HCT116 (cell line): ENCODE measurements around the gene SIPA1L3.

Experiments used
- ATF3 ChIP-seq: IDR thresholded peaks from 2 replicates; pipeline ENCODE4 v1.6.1; 2012
- CTCF ChIP-seq, 3 experiments: fragments of 200-600 bp in 1 of 3; sonication (generic) in 1 of 3; IDR thresholded peaks in 2 of 3; conservative IDR thresholded peaks in 1 of 3; 2 replicates each; pipeline ENCODE4 v1.5.1; 2012 to 2017; ENCODE audit warnings: low read depth in 2 of 3, low read length in 2 of 3, antibody characterized with exemption in 1 of 3, borderline replicate concordance in 1 of 3, control low read depth in 1 of 3, mild to moderate bottlenecking in 1 of 3, mixed read lengths in 1 of 3, mixed run types in 1 of 3, moderate library complexity in 1 of 3; ENCODE audit not compliant: insufficient read depth in 1 of 3
- EZH2 ChIP-seq: fragments of 200-600 bp; sonication (generic); IDR thresholded peaks from 2 replicates; pipeline ENCODE4 v1.6.1; 2017; ENCODE audit warnings: antibody characterized with exemption, mixed run types
- JUND ChIP-seq: IDR thresholded peaks from 2 replicates; pipeline ENCODE4 v1.6.1; 2012
- POLR2A ChIP-seq: IDR thresholded peaks from 2 replicates; pipeline ENCODE4 v1.7.0; 2011; ENCODE audit warnings: borderline replicate concordance; ENCODE audit not compliant: insufficient read depth, insufficient read length; ENCODE audit errors: extremely low read depth
- POLR2AphosphoS5 ChIP-seq: IDR thresholded peaks from 2 replicates; pipeline ENCODE4 v1.6.1; 2011; ENCODE audit warnings: mild to moderate bottlenecking, low read depth, low read length, moderate library complexity
- SP1 ChIP-seq: IDR thresholded peaks from 2 replicates; pipeline ENCODE4 v1.6.1; 2012; ENCODE audit warnings: low read depth
- TCF7L2 ChIP-seq: IDR thresholded peaks from 2 replicates; pipeline ENCODE4 v1.7.0; 2011; ENCODE audit warnings: borderline replicate concordance, inconsistent platforms; ENCODE audit not compliant: insufficient read depth, insufficient read length; ENCODE audit errors: extremely low read depth
- ZNF274 ChIP-seq: fragments of 200-500 bp; sonication (Bioruptor generic); IDR thresholded peaks from 2 replicates; pipeline ENCODE4 v1.6.1; 2014; ENCODE audit warnings: mild to moderate bottlenecking, low read depth, low read length, inconsistent platforms

- TF ChIP-seq CTCF (IDR thresholded peaks at IDR 0.05 in 2 of 3, conservative IDR thresholded peaks at IDR 0.05 in 1 of 3; ENCODE audit: borderline replicate concordance in 1 of 3, insufficient read depth in 1 of 3, low read depth in 2 of 3, low read length in 2 of 3) (no peak), POLR2AphosphoS5 (no peak), POLR2A (no peak), SP1 (no peak), ATF3 (no peak), TCF7L2 (no peak), ZNF274 (no peak), EZH2 (no peak), JUND (no peak)
These were observed 287.2 kb downstream of the SIPA1L3 start for GRCh38 chr19:38194061-38194701.
